Keratinocyte (primary cell): ENCODE data around the gene MTFP1.

Experiments
- EZH2 ChIP-seq: IDR thresholded peaks from one replicate; pipeline ENCODE4 v1.6.1; 2012; ENCODE audit warnings: inconsistent platforms, mild to moderate bottlenecking, low read length, moderate library complexity
- TF ChIP-seq, protein P1 (sequence below), 3 experiments: IDR thresholded peaks in 1 of 3; conservative IDR thresholded peaks in 1 of 3; optimal IDR thresholded peaks in 1 of 3; 2 replicates in 2 of 3; 3 replicates in 1 of 3; pipeline versions ENCODE3 to v1.5.1; 2011; ENCODE audit warnings: low read length in 3 of 3, mild to moderate bottlenecking in 3 of 3, moderate library complexity in 2 of 3, control low read depth in 1 of 3, inconsistent platforms in 1 of 3; ENCODE audit not compliant: insufficient read depth in 2 of 3; ENCODE audit errors: extremely low read depth in 1 of 3

DNA sequence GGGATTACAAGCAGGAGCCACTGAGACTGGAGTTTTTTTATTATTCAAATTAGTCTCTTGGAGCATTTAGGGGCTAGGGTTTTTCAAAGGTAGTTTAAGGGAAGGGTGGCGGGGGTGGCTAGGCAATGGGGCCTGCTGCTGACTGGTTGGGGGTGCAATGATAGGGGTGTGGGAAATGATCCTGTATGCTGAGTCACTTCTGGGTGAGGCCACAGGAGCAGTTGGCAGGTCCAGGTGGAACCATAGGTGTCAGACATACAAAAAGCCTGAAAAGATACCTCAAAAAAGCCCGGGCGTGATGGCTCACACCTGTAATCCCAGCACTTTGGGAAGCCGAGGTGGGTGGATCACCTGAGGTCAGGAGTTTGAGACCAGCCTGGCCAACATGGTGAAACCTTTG lies 13.7 kb downstream of the MTFP1 start:
- TF ChIP-seq, protein P1, sequence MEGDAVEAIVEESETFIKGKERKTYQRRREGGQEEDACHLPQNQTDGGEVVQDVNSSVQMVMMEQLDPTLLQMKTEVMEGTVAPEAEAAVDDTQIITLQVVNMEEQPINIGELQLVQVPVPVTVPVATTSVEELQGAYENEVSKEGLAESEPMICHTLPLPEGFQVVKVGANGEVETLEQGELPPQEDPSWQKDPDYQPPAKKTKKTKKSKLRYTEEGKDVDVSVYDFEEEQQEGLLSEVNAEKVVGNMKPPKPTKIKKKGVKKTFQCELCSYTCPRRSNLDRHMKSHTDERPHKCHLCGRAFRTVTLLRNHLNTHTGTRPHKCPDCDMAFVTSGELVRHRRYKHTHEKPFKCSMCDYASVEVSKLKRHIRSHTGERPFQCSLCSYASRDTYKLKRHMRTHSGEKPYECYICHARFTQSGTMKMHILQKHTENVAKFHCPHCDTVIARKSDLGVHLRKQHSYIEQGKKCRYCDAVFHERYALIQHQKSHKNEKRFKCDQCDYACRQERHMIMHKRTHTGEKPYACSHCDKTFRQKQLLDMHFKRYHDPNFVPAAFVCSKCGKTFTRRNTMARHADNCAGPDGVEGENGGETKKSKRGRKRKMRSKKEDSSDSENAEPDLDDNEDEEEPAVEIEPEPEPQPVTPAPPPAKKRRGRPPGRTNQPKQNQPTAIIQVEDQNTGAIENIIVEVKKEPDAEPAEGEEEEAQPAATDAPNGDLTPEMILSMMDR (optimal IDR thresholded peaks at IDR 0.05 in 1 of 3, IDR thresholded peaks at IDR 0.05 in 1 of 3, conservative IDR thresholded peaks at IDR 0.05 in 1 of 3; ENCODE audit: extremely low read depth in 1 of 3, insufficient read depth in 2 of 3, low read length in 3 of 3) = no peak
- TF ChIP-seq EZH2 = no peak
